ENCODE data around the gene MC1R.
"Not testable (repeated sequence)": the region's sequence is repeated elsewhere in the genome, so short reads cannot be mapped to it uniquely, and the experiment has no call there.

MC1R gene

DNA sequence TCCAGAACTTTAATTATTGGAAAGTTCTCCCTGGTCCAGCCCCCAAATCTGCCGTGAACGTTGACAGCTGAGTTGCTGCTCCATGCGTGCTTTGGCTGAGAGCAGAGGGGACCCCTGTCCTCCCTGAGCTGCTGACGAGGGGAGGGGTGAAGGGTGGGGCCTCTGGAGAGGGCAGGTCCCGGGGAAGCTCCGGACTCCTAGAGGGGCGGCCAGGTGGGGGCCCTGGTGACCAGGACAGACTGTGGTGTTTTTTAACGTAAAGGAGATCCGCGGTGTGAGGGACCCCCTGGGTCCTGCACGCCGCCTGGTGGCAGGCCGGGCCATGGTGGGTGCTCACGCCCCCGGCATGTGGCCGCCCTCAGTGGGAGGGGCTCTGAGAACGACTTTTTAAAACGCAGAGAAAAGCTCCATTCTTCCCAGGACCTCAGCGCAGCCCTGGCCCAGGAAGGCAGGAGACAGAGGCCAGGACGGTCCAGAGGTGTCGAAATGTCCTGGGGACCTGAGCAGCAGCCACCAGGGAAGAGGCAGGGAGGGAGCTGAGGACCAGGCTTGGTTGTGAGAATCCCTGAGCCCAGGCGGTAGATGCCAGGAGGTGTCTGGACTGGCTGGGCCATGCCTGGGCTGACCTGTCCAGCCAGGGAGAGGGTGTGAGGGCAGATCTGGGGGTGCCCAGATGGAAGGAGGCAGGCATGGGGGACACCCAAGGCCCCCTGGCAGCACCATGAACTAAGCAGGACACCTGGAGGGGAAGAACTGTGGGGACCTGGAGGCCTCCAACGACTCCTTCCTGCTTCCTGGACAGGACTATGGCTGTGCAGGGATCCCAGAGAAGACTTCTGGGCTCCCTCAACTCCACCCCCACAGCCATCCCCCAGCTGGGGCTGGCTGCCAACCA is at the start of gene MC1R:
MC1R (plus strand) TSS at position 410 of the 895 bp plus-strand sequence; CDS start at position 807, 397 bp downstream.
- Mint-ChIP-seq H3K4me1 (ENCODE audit: low read depth) (peaks cover 28% of the 10 kb centered on the region), H3K27ac (peak within 1 kb of the TSS; percentile 79), H3K4me3 (peak within 1 kb of the TSS; percentile 69), H3K36me3 (ENCODE audit: low read depth) (peaks cover 10% of the 10 kb centered on the region), H3K27me3 (ENCODE audit: low read depth) (peaks cover 12% of the 10 kb centered on the region), H3K9me3 (no peaks in the 10 kb centered on the region)

- H3K4me1 Mint-ChIP-seq (ENCODE audit: low read depth): peaks cover 4% of the 10 kb centered on the region
- no peak overlapping the region for H3K4me3 Mint-ChIP-seq
- H3K27me3 Mint-ChIP-seq (ENCODE audit: low read depth): no peaks in the 10 kb centered on the region
- peaks cover 9% of the 10 kb centered on the region for H3K36me3 Mint-ChIP-seq (ENCODE audit: low read depth)
- no peak overlapping the region for H3K27ac Mint-ChIP-seq
- H3K9me3 Mint-ChIP-seq: peaks cover 2% of the 10 kb centered on the region
These were observed 48.8 kb upstream of the MC1R start for GRCh38 chr16:89869911-89870310.

- H3K27ac Mint-ChIP-seq: no peak overlapping the region
- H3K36me3 Mint-ChIP-seq (ENCODE audit: low read depth): peaks cover 12% of the 10 kb centered on the region
- no peaks in the 10 kb centered on the region for H3K27me3 Mint-ChIP-seq (ENCODE audit: low read depth)
- peaks cover 7% of the 10 kb centered on the region for H3K9me3 Mint-ChIP-seq
- no peak overlapping the region for H3K4me3 Mint-ChIP-seq
- peaks cover 4% of the 10 kb centered on the region for H3K4me1 Mint-ChIP-seq (ENCODE audit: low read depth)
These were observed 48.2 kb upstream of the MC1R start for GRCh38 chr16:89870440-89870839.

GRCh38 chr16:89871895-89872294 is 46.8 kb upstream of the MC1R start:
- H3K4me3 Mint-ChIP-seq: no peak overlapping the region
- no peaks in the 10 kb centered on the region for H3K27me3 Mint-ChIP-seq (ENCODE audit: low read depth)
- peaks cover 15% of the 10 kb centered on the region for H3K36me3 Mint-ChIP-seq (ENCODE audit: low read depth)
- peaks cover 7% of the 10 kb centered on the region for H3K9me3 Mint-ChIP-seq
- H3K27ac Mint-ChIP-seq: no peak overlapping the region
- H3K4me1 Mint-ChIP-seq (ENCODE audit: low read depth): peaks cover 4% of the 10 kb centered on the region

- Mint-ChIP-seq H3K27ac (peak within 1 kb of the TSS; percentile 98), H3K4me1 (ENCODE audit: low read depth) (peaks cover 8% of the 10 kb centered on the region), H3K4me3 (peak within 1 kb of the TSS; percentile 92), H3K36me3 (ENCODE audit: low read depth) (peaks cover 19% of the 10 kb centered on the region), H3K9me3 (peaks cover 11% of the 10 kb centered on the region), H3K27me3 (ENCODE audit: low read depth) (no peaks in the 10 kb centered on the region)
These were observed 45.3 kb upstream of the MC1R start, which contains the start of gene TCF25 for GRCh38 chr16:89873109-89873971. Gene TCF25, plus strand, starts transcription at chr16:89873592. Its CDS starts 76 bp downstream, at chr16:89873668.

DNA sequence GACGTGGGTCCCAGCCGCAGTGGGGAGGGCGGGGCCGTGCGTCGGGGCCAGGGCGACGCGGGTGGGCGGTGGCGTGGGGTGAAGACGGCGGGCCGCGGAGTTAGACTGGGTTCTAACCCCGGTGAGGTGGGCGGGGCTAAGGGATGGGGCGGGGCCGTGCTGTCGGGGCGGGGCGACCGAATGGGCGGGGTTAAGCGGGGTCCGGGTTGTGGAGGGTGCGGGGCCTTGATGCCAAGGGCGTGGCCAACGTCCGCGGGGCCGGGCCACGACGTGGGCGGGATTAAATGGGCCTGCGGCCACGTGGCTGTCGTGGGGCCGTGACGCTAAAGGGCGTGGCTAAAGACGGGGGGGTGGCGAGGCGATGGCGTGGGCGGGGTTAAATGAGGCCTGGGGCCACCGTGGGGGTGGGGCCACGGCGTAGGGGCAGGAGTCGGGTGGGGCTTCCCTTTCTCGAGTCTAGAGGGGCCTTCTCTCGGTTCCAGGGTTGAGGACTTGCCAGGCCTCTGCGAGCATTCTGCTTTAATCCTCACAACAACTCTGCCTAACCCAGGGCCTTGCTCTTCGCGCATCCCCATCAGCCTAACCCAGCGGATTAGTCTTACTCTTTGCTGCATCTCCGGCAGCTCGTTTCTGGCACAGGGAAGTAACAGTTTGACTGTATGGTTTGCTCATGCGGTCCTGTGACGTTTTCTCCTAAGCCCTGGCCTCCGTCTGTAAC is 44.5 kb upstream of the MC1R start:
- Mint-ChIP-seq H3K4me1 (ENCODE audit: low read depth) (peaks cover 8% of the 10 kb centered on the region), H3K36me3 (ENCODE audit: low read depth) (peaks cover 26% of the 10 kb centered on the region)

DNA sequence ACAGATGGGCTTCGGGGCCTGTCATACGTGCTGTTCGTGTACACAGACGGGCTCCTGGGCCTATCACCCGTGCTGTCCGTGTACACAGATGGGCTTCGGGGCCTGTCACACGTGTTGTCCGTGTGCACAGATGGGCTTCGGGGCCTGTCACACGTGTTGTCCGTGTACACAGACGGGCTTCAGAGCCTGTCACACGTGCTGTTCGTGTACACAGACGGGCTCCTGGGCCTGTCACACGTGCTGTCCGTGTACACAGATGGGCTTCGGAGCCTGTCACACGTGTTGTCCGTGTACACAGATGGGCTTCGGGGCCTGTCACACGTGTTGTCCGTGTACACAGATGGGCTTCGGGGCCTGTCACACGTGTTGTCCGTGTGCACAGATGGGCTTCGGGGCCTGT is 39.5 kb upstream of the MC1R start:
- H3K27ac Mint-ChIP-seq; H3K4me3 Mint-ChIP-seq; H3K4me1 Mint-ChIP-seq (ENCODE audit: low read depth); H3K27me3 Mint-ChIP-seq (ENCODE audit: low read depth): not testable (repeated sequence)
- Mint-ChIP-seq H3K36me3 (ENCODE audit: low read depth) (peaks cover 43% of the 10 kb centered on the region), H3K9me3 (peaks cover 11% of the 10 kb centered on the region)

More for the DNA sequence above, 44.5 kb upstream of the MC1R start:
- Mint-ChIP-seq H3K27ac (peak overlapping the region; percentile 98), H3K27me3 (ENCODE audit: low read depth) (no peaks in the 10 kb centered on the region), H3K4me3 (peak overlapping the region; percentile 92), H3K9me3 (peaks cover 11% of the 10 kb centered on the region)

DNA sequence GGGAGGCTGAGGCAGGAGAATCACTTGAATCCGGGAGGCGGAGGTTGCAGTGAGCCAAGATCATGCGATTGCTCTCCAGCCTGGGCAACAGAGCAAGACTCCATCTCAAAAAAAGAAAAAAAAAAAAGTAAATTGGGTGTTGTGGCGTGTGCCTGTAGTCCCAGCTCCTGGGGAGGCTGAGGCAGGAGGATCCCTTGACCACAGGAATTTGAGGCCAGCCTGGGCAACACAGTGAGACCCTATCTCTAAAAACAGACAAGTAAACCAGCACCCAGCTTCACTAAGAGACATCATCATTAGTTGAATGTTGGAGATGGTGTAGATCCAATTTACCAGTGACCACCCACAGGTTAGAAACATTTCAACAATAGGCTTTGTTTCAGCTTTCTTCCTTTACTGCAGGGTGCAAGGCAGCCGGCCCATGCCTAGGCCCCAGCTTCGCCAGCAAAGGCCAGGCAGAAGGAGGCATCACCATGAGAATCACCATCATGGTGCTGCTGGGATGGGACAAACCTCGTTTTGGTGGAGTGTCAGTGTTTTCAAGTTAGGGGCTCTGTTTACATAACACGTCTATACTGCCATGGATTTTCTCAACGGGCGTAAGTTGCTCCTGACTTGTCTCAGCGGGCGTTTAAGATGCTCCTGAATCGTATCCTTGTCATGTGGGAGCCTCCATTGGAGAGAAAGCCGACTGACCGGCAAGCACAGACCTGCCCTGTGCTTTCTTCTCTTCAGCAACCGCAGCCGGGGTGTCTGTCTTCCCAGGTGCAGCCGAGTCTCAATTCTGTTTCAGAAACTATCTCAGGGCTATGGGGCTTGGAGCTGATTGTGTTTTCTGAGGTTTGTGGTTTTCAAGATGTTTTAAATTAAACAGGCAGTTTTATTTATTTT is 37.9 kb upstream of the MC1R start:
- Mint-ChIP-seq H3K9me3 (peaks cover 4% of the 10 kb centered on the region), H3K4me3 (no peak overlapping the region), H3K36me3 (ENCODE audit: low read depth) (peaks cover 43% of the 10 kb centered on the region), H3K27me3 (ENCODE audit: low read depth) (no peaks in the 10 kb centered on the region), H3K27ac (no peak overlapping the region), H3K4me1 (ENCODE audit: low read depth) (peaks cover 8% of the 10 kb centered on the region)

DNA sequence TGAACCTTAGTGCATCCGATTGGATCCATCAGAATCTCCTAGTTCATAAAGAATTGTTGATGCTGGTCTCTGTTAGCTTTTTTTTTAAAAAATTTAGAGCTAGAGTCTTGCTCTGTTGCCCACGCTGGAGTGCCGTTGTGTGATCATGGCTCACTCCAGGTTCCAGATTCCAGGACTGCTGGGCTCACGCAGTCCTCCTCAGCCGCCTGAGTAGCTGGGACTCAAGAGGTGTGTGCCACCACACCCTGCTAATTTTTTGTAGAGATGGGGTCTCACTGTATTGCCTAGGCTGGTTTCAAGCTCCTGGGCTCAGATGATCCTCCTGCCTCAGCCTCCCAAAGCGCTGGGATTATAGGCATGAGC is 37.3 kb upstream of the MC1R start:
- peaks cover 8% of the 10 kb centered on the region for H3K4me1 Mint-ChIP-seq (ENCODE audit: low read depth)
- peaks cover 44% of the 10 kb centered on the region for H3K36me3 Mint-ChIP-seq (ENCODE audit: low read depth)
- H3K27ac Mint-ChIP-seq: no peak overlapping the region
- peaks cover 4% of the 10 kb centered on the region for H3K9me3 Mint-ChIP-seq
- H3K4me3 Mint-ChIP-seq: no peak overlapping the region
- H3K27me3 Mint-ChIP-seq (ENCODE audit: low read depth): no peaks in the 10 kb centered on the region

DNA sequence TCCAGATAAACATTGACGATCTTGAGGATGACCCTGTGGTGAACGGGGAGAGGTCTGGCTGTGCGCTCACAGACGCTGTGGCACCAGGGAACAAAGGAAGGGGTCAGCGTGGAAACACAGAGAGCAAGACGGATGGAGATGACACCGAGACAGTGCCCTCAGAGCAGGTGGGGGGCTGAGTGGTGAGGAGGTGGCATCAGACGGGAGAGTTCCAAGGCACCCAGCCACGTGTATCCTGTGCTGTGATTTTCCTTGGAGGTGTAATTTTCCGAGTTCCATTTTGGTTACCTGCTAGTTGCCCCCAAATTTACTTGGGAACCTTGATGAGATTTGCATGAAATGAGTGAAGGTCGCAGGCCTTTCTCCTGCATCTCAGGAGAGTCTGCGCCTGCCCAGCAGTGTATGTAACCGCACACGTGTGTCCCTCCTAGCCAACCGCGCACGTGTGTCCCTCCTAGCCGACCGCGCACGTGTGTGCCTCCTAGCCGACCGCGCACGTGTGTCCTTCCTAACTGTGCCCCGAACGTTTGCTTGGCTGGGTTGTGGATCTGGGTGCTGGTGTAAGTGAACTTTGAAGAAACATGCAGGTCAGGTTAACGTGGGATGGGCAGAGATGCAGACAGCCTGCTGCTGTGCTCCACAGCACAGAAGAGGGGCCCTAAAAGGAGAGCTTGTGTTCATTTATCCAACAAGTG is 35.2 kb upstream of the MC1R start:
- H3K27me3 Mint-ChIP-seq (ENCODE audit: low read depth): no peaks in the 10 kb centered on the region
- no peak overlapping the region for H3K4me3 Mint-ChIP-seq
- H3K27ac Mint-ChIP-seq: no peak overlapping the region
- H3K4me1 Mint-ChIP-seq (ENCODE audit: low read depth): peaks cover 4% of the 10 kb centered on the region
- peaks cover 46% of the 10 kb centered on the region for H3K36me3 Mint-ChIP-seq (ENCODE audit: low read depth)
- no peaks in the 10 kb centered on the region for H3K9me3 Mint-ChIP-seq

DNA sequence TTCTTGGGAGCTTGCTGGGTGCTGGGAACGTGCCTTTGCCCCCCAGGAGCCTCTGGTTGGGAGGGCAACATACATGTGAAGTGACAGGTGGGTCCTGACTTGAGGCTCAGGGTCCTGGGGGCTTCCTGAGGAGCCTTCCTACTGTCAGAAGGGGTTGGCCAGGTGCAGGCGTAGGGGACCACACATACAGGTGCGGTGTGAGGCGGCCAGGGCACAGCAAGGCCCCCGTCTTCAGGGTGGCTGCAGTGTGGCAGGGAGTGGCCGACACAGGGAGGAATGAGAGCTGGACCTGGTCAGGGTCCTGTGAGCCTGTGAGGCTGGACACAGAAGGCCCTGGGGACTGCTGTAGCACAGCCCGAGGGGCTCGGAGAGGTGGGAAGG is 34.6 kb upstream of the MC1R start:
- no peaks in the 10 kb centered on the region for H3K27me3 Mint-ChIP-seq (ENCODE audit: low read depth)
- H3K4me3 Mint-ChIP-seq: no peak overlapping the region
- H3K9me3 Mint-ChIP-seq: no peaks in the 10 kb centered on the region
- H3K27ac Mint-ChIP-seq: no peak overlapping the region
- H3K36me3 Mint-ChIP-seq (ENCODE audit: low read depth): peaks cover 41% of the 10 kb centered on the region
- peaks cover 4% of the 10 kb centered on the region for H3K4me1 Mint-ChIP-seq (ENCODE audit: low read depth)

DNA sequence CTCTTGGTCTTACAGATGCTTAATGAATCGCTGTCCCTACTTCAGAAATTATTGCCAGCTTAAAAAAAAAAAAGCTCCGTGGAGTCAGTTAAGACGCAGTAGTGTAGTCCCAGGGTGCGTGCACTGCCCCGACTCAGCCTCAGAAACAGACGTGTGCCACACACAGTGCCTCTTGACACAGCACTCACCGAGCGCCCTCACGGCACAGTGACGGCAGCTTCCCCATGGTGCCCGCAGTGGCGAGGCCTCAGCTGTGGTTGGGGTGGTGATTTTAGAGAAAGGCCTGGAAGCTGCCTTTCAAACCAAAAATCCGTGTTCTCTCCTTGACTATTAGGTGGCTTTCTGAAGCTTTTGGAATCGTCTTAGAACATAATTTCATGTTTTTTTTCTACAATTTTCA is 31.4 kb upstream of the MC1R start:
- peaks cover 52% of the 10 kb centered on the region for H3K36me3 Mint-ChIP-seq (ENCODE audit: low read depth)
- no peak overlapping the region for H3K4me3 Mint-ChIP-seq
- H3K27ac Mint-ChIP-seq: no peak overlapping the region
- no peaks in the 10 kb centered on the region for H3K27me3 Mint-ChIP-seq (ENCODE audit: low read depth)
- H3K9me3 Mint-ChIP-seq: no peaks in the 10 kb centered on the region
- H3K4me1 Mint-ChIP-seq (ENCODE audit: low read depth): peaks cover 14% of the 10 kb centered on the region

- Mint-ChIP-seq H3K9me3 (no peaks in the 10 kb centered on the region), H3K36me3 (ENCODE audit: low read depth) (peaks cover 38% of the 10 kb centered on the region), H3K4me1 (ENCODE audit: low read depth) (peaks cover 10% of the 10 kb centered on the region), H3K4me3 (no peak overlapping the region), H3K27ac (peak overlapping the region; percentile 11), H3K27me3 (ENCODE audit: low read depth) (no peaks in the 10 kb centered on the region)
These were observed 28.5 kb upstream of the MC1R start for GRCh38 chr16:89890200-89890599.
